GM18517 (cell line): ENCODE measurements around the gene JMJD1C.
"Not testable (repeated sequence)": the region's sequence is repeated elsewhere in the genome, so short reads cannot be mapped to it uniquely, and the experiment has no call there.

Experiments used
- ATAC-seq: cut with Tn5 transposase; IDR thresholded peaks from one replicate; pipeline ENCODE4 v1.9.1; 2021; ENCODE audit warnings: mild to moderate bottlenecking, moderate library complexity; ENCODE audit not compliant: unreplicated experiment

Gene JMJD1C

GRCh38 chr10:63412304-63412703 is 53.5 kb downstream of the JMJD1C start:
- ATAC-seq = no peak

- ATAC-seq = no peak
These were observed 55.1 kb downstream of the JMJD1C start for GRCh38 chr10:63410633-63411032.

- ATAC-seq = no peak
These were observed 56.2 kb downstream of the JMJD1C start for GRCh38 chr10:63409465-63410027.

- ATAC-seq = no peak
These were observed 58.6 kb downstream of the JMJD1C start for GRCh38 chr10:63407136-63407662.

- no peak for ATAC-seq
These were observed 69.5 kb downstream of the JMJD1C start for GRCh38 chr10:63396133-63396761.

- ATAC-seq = no peak
These were observed 72.7 kb downstream of the JMJD1C start for GRCh38 chr10:63393050-63393449.

GRCh38 chr10:63392224-63392623 is 73.6 kb downstream of the JMJD1C start:
- no peak for ATAC-seq

- ATAC-seq = no peak
These were observed 74.0 kb downstream of the JMJD1C start for GRCh38 chr10:63391812-63392211.

- no peak for ATAC-seq
These were observed 75.3 kb downstream of the JMJD1C start for GRCh38 chr10:63390521-63390920.

- peak; percentile 65 for ATAC-seq
These were observed 77.3 kb downstream of the JMJD1C start for GRCh38 chr10:63388421-63389031.

- ATAC-seq = no peak
These were observed 80.5 kb downstream of the JMJD1C start for GRCh38 chr10:63385254-63385653.

- no peak for ATAC-seq
These were observed 81.1 kb downstream of the JMJD1C start for GRCh38 chr10:63384675-63385074.

GRCh38 chr10:63384001-63384400 is 81.8 kb downstream of the JMJD1C start:
- no peak for ATAC-seq

GRCh38 chr10:63383141-63383540 is 82.6 kb downstream of the JMJD1C start:
- ATAC-seq = no peak

- ATAC-seq = no peak
These were observed 83.7 kb downstream of the JMJD1C start for GRCh38 chr10:63382066-63382465.

GRCh38 chr10:63377305-63377661 is 88.5 kb downstream of the JMJD1C start:
- ATAC-seq = not testable (repeated sequence)

- peak; percentile 95 for ATAC-seq
These were observed 89.0 kb downstream of the JMJD1C start for GRCh38 chr10:63376560-63377304.

- ATAC-seq = no peak
These were observed 89.9 kb downstream of the JMJD1C start for GRCh38 chr10:63375859-63376258.

GRCh38 chr10:63375458-63375857 is 90.3 kb downstream of the JMJD1C start:
- no peak for ATAC-seq

GRCh38 chr10:63374991-63375390 is 90.8 kb downstream of the JMJD1C start:
- no peak for ATAC-seq

GRCh38 chr10:63373176-63373575 is 92.6 kb downstream of the JMJD1C start:
- no peak for ATAC-seq

- no peak for ATAC-seq
These were observed 96.1 kb downstream of the JMJD1C start for GRCh38 chr10:63369711-63370110.
